IMR-90 (cell line): ENCODE data around the gene FAXDC2. TPM values are rescaled to one million over a fixed set of nuclear protein-coding genes. Genes with fewer than 3 reads are reported as not detected.

Source experiments
- ATAC-seq: fragments of 200-7000 bp; cut with Tn5 transposase; 2 replicates; pipeline ENCODE4 v1.9.1; 2020; ENCODE audit warnings: low read depth, mild to moderate bottlenecking, moderate library complexity
- BruUV-seq: library from RNA; stranded (reverse); fragments of 400-500 nt; replicated peaks from 2 replicates; lab custom pipeline; 2021; lab: Mats Ljungman, UMichigan
- CTCF ChIA-PET: fragments of 300-600 bp; formaldehyde crosslinking; extraction: SDS; loops from one replicate; lab custom pipeline; 2021; ENCODE audit warnings: antibody characterized with exemption; lab: Yijun Ruan, JAX
- POLR2A ChIA-PET: fragments of 300-600 bp; sonication (Branson Sonifier 250); formaldehyde crosslinking; loops from one replicate; lab custom pipeline; 2022; ENCODE audit warnings: antibody characterized with exemption; ENCODE audit not compliant: unreplicated experiment; lab: Charles Lee
- DNase-seq: peaks from one replicate; pipeline ENCODE4 v3.0.0; 2013
- H2AFZ ChIP-seq: replicated peaks from 2 replicates; pipeline ENCODE3; 2013; ENCODE audit warnings: low read length, mild to moderate bottlenecking; ENCODE audit not compliant: poor library complexity
- H2AK5ac ChIP-seq: 2 replicates; pipeline ENCODE4 v1.6.1; 2013; ENCODE audit warnings: low read depth, low read length, inconsistent platforms
- H2AK9ac ChIP-seq: replicated peaks from 2 replicates; pipeline ENCODE3; 2013; ENCODE audit warnings: mild to moderate bottlenecking, low read depth, low read length, moderate library complexity; ENCODE audit not compliant: poor library complexity
- H2BK120ac ChIP-seq: 2 replicates; pipeline ENCODE4 v1.6.1; 2013; ENCODE audit warnings: low read depth, low read length, inconsistent platforms
- H2BK15ac ChIP-seq: 3 replicates; pipeline ENCODE4 v1.6.1; 2013; ENCODE audit warnings: low read depth, low read length, inconsistent platforms
- H2BK20ac ChIP-seq: 2 replicates; pipeline ENCODE4 v1.6.1; 2013; ENCODE audit warnings: low read depth, mild to moderate bottlenecking, inconsistent platforms, low read length, moderate library complexity
- H2BK5ac ChIP-seq: 2 replicates; pipeline ENCODE4 v1.6.1; 2013; ENCODE audit warnings: mild to moderate bottlenecking, low read depth, low read length, inconsistent platforms; ENCODE audit not compliant: poor library complexity, severe bottlenecking
- H3K14ac ChIP-seq: replicated peaks from 2 replicates; pipeline ENCODE4 v1.6.1; 2013; ENCODE audit warnings: low read depth, low read length, inconsistent platforms
- H3K18ac ChIP-seq: 2 replicates; pipeline ENCODE4 v1.6.1; 2013; ENCODE audit warnings: low read depth, low read length, control low read depth
- H3K23ac ChIP-seq: 2 replicates; pipeline ENCODE4 v1.6.1; 2013; ENCODE audit warnings: low read depth, low read length, inconsistent platforms
- H3K27ac ChIP-seq: 2 replicates; pipeline ENCODE4 v1.5.1; 2013; ENCODE audit warnings: mild to moderate bottlenecking, control low read depth, low read length; ENCODE audit not compliant: insufficient read depth
- H3K27me3 ChIP-seq: 2 replicates; pipeline ENCODE4 v1.6.1; 2013; ENCODE audit warnings: low read length; ENCODE audit not compliant: control insufficient read depth, insufficient read depth
- H3K36me3 ChIP-seq: 2 replicates; pipeline ENCODE4 v1.6.1; 2013; ENCODE audit warnings: low read length, mixed read lengths; ENCODE audit not compliant: control insufficient read depth, insufficient read depth
- H3K4ac ChIP-seq: 2 replicates; pipeline ENCODE4 v1.6.1; 2013; ENCODE audit warnings: low read depth, low read length, inconsistent platforms
- H3K4me1 ChIP-seq: 2 replicates; pipeline ENCODE4 v1.6.1; 2013; ENCODE audit warnings: low read length, mixed read lengths; ENCODE audit not compliant: control insufficient read depth, insufficient read depth
- H3K4me2 ChIP-seq: 2 replicates; pipeline ENCODE4 v1.6.1; 2013; ENCODE audit warnings: low read depth, mild to moderate bottlenecking, control low read depth, low read length, moderate library complexity
- H3K4me3 ChIP-seq: 2 replicates; pipeline ENCODE4 v1.5.1; 2013; ENCODE audit warnings: low read depth, mild to moderate bottlenecking, control low read depth, low read length, moderate library complexity; ENCODE audit not compliant: insufficient read depth
- H3K56ac ChIP-seq: 2 replicates; pipeline ENCODE4 v1.6.1; 2013; ENCODE audit warnings: low read length, inconsistent platforms; ENCODE audit not compliant: insufficient read depth; ENCODE audit errors: extremely low read depth
- H3K79me1 ChIP-seq, 2 experiments: 2 replicates each; pipeline ENCODE4 v1.6.1; 2013; ENCODE audit warnings: low read length in 2 of 2, inconsistent platforms in 1 of 2, low read depth in 1 of 2
- H3K9ac ChIP-seq: 2 replicates; pipeline ENCODE4 v1.6.1; 2013; ENCODE audit warnings: low read depth, low read length, control low read depth
- H3K9me1 ChIP-seq: 2 replicates; pipeline ENCODE4 v1.6.1; 2013; ENCODE audit warnings: low read length, inconsistent platforms; ENCODE audit not compliant: insufficient read depth
- H3K9me3 ChIP-seq: 2 replicates; pipeline ENCODE4 v1.6.1; 2013; ENCODE audit warnings: low read length; ENCODE audit not compliant: control insufficient read depth, insufficient read depth
- H4K20me1 ChIP-seq: 2 replicates; pipeline ENCODE4 v1.6.1; 2013; ENCODE audit warnings: low read length, inconsistent platforms; ENCODE audit not compliant: insufficient read depth
- H4K5ac ChIP-seq: 2 replicates; pipeline ENCODE4 v1.6.1; 2013; ENCODE audit warnings: mild to moderate bottlenecking, low read depth, low read length, control low read depth
- H4K8ac ChIP-seq, 2 experiments: 2 replicates each; pipeline ENCODE4 v1.6.1; 2013; ENCODE audit warnings: low read depth in 2 of 2, low read length in 2 of 2, control low read depth in 1 of 2, inconsistent platforms in 1 of 2
- H4K91ac ChIP-seq: 2 replicates; pipeline ENCODE4 v1.6.1; 2013; ENCODE audit warnings: low read depth, low read length, inconsistent platforms; ENCODE audit not compliant: insufficient read depth
- BHLHE40 ChIP-seq: fragments of 150-350 bp; IDR thresholded peaks from 2 replicates; pipeline ENCODE4 v1.6.1; 2016; ENCODE audit warnings: mild to moderate bottlenecking, low read depth, low read length
- CEBPB ChIP-seq: IDR thresholded peaks from 2 replicates; pipeline ENCODE4 v1.6.1; 2012; ENCODE audit warnings: low read depth, low read length, improper control_type of control experiment
- CHD1 ChIP-seq: IDR thresholded peaks from 2 replicates; pipeline ENCODE4 v1.6.1; 2012; ENCODE audit warnings: low read depth, low read length, improper control_type of control experiment
- CTCF ChIP-seq: conservative IDR thresholded peaks from 2 replicates; pipeline ENCODE4 v1.5.1; 2012; ENCODE audit warnings: mild to moderate bottlenecking, low read depth, low read length, improper control_type of control experiment
- ELK1 ChIP-seq: fragments of 150-350 bp; IDR thresholded peaks from 2 replicates; pipeline ENCODE4 v1.6.1; 2016; ENCODE audit warnings: low read depth, mild to moderate bottlenecking, low read length, moderate library complexity, borderline replicate concordance
- FOS ChIP-seq: fragments of 150-350 bp; IDR thresholded peaks from 2 replicates; pipeline ENCODE4 v1.6.1; 2016; ENCODE audit warnings: low read depth, low read length
- MAZ ChIP-seq: IDR thresholded peaks from 2 replicates; pipeline ENCODE4 v1.6.1; 2012; ENCODE audit warnings: low read depth, mild to moderate bottlenecking, low read length, improper control_type of control experiment, moderate library complexity, borderline replicate concordance
- MXI1 ChIP-seq: IDR thresholded peaks from 2 replicates; pipeline ENCODE4 v1.6.1; 2012; ENCODE audit warnings: low read depth, mild to moderate bottlenecking, low read length, moderate library complexity, borderline replicate concordance
- NFE2L2 ChIP-seq: fragments of 150-350 bp; IDR thresholded peaks from 2 replicates; pipeline ENCODE4 v1.6.1; 2016; ENCODE audit warnings: low read depth, mild to moderate bottlenecking, low read length
- POLR2A ChIP-seq: IDR thresholded peaks from 2 replicates; pipeline ENCODE4 v1.6.1; 2012; ENCODE audit warnings: mild to moderate bottlenecking, low read depth, low read length
- RAD21 ChIP-seq: IDR thresholded peaks from 2 replicates; pipeline ENCODE4 v1.6.1; 2012; ENCODE audit warnings: low read length, improper control_type of control experiment
- RCOR1 ChIP-seq: IDR thresholded peaks from 2 replicates; pipeline ENCODE4 v1.6.1; 2012; ENCODE audit warnings: mild to moderate bottlenecking, low read length, improper control_type of control experiment; ENCODE audit not compliant: insufficient replicate concordance
- RFX5 ChIP-seq: IDR thresholded peaks from 2 replicates; pipeline ENCODE4 v1.8.0; 2012; ENCODE audit warnings: low read depth, mild to moderate bottlenecking, low read length, moderate library complexity
- SMC3 ChIP-seq: fragments of 150-350 bp; IDR thresholded peaks from 2 replicates; pipeline ENCODE4 v1.6.1; 2016; ENCODE audit warnings: low read depth, mild to moderate bottlenecking, antibody characterized with exemption, low read length, moderate library complexity
- WGBS, 2 experiments: methylation state at CpG; one replicate each; pipeline versions ENCODE4 v1.1.5 to v1.1.7; 2013; ENCODE audit warnings: missing lambda C conversion rate in 2 of 2; ENCODE audit not compliant: insufficient read length in 1 of 2; ENCODE audit errors: extremely low coverage in 2 of 2; 5-methylcytosine and 5-hydroxymethylcytosine counted together
- dilution Hi-C: fragments of 300-500 bp; cut with HindIII; formaldehyde crosslinking; loops from one replicate; pipeline ENCODE4 v1.14.3; 2018; ENCODE audit warnings: low sequenced_read_pairs; ENCODE audit not compliant: unreplicated experiment
- in situ Hi-C: fragments of 300-500 bp; cut with MboI; formaldehyde crosslinking; loops from 3 replicates; pipeline ENCODE4 v1.14.3; 2019; ENCODE audit warnings: low sequenced_read_pairs, inconsistent platforms, mixed read lengths
- intact Hi-C: fragments of 100-400 bp; cut with micrococcal nuclease; formaldehyde crosslinking; loops from 2 replicates; pipeline ENCODE4 v1.10.0; 2022
- polyA plus RNA-seq, 3 experiments: library from polyadenylated mRNA; depleted of rRNA; stranded (reverse); fragments of >200 nt; gene quantifications; 2 replicates each; pipeline ENCODE4 v1.2.3, GENCODE V29; 2012; ENCODE audit warnings: low replicate concordance in 1 of 3
- total RNA-seq: library from RNA; depleted of rRNA; stranded (reverse); fragments of >200 nt; gene quantifications from 2 replicates; pipeline ENCODE4 v1.2.3, GENCODE V29; 2012

The FAXDC2 gene
- total and polyA plus RNA-seq, 2 of the 4 experiments (the other 2 are of a cell fraction): 4.3 to 8.9 TPM

GRCh38 chr5:154892369-154892771 is 42.0 kb upstream of the FAXDC2 start:
- in situ Hi-C loops: no loop called here
- 84% methylated on average over 9 of the region's 13 CpGs; no CpG with 5 or more reads in 1 of the 2 experiments for WGBS, 2 experiments

More at GRCh38 chr5:154892369-154892771, 42.0 kb upstream of the FAXDC2 start:
- no peak overlapping the region for H3K27ac ChIP-seq
- no peak overlapping the region for H3K14ac ChIP-seq
- H4K91ac ChIP-seq: no peak overlapping the region
- DNase-seq: no peak
- no TSS peak for BruUV-seq
- no peak overlapping the region for H2BK5ac ChIP-seq
- 0 out of 2 replicates have a peak, but pooled peaks cover 2% of the 10 kb centered on the region for H3K9me3 ChIP-seq
- H4K5ac ChIP-seq: no peak overlapping the region
- H4K20me1 ChIP-seq: no peaks in the 10 kb centered on the region
- H3K18ac ChIP-seq: no peak overlapping the region
- H2BK15ac ChIP-seq: no peak overlapping the region
- H2BK120ac ChIP-seq: no peak overlapping the region
- ATAC-seq: no peak
- H2AK9ac ChIP-seq: no peak overlapping the region
- H3K27me3 ChIP-seq: no peaks in the 10 kb centered on the region
- no peak overlapping the region for H4K8ac ChIP-seq
- no peak overlapping the region for H3K56ac ChIP-seq
- TF ChIP-seq CHD1 (no peak), CEBPB (no peak), FOS (no peak), ELK1 (no peak), CTCF (no peak), SMC3 (no peak), BHLHE40 (no peak), RCOR1 (no peak), MXI1 (no peak), MAZ (no peak), RAD21 (no peak), RFX5 (no peak), POLR2A (no peak), NFE2L2 (no peak)
- H3K4me2 ChIP-seq: no peak overlapping the region
- H3K36me3 ChIP-seq: peaks cover 46% of the 10 kb centered on the region
- H3K4ac ChIP-seq: no peak overlapping the region
- no peak overlapping the region for H3K4me3 ChIP-seq
- no peak overlapping the region for H2AK5ac ChIP-seq
- no peak overlapping the region for H3K9ac ChIP-seq
- ChIA-PET CTCF (no interaction called here), POLR2A (no interaction called here)
- H3K23ac ChIP-seq: no peak overlapping the region
- H3K9me1 ChIP-seq: no peaks in the 10 kb centered on the region; the same call in 1 of the 2 replicates
- H2BK20ac ChIP-seq: no peak overlapping the region
- H2AFZ ChIP-seq: no peak overlapping the region
- intact Hi-C loops: no loop called here
- H3K79me1 ChIP-seq: no peaks in the 10 kb centered on the region
- no peaks in the 10 kb centered on the region for H3K4me1 ChIP-seq
- dilution Hi-C loops: no loop called here
